Left cardiac atrium (tissue), 4 donors: Measurements from ENCODE around the gene AOPEP. TPM values are rescaled to one million over a fixed set of nuclear protein-coding genes. Genes with fewer than 3 reads are reported as not detected.

Experiments used
- ATAC-seq, 2 donors: fragments of 200-7000 bp; cut with Tn5 transposase; one replicate each; pipeline ENCODE4 v1.9.1; 2020; ENCODE audit warnings: mild to moderate bottlenecking in 2 of 2, moderate library complexity in 2 of 2
- DNase-seq: peaks from one replicate; pipeline ENCODE4 v3.0.0-alpha.2; 2020
- intact Hi-C, 2 donors: fragments of 100-400 bp; cut with DNase I; formaldehyde crosslinking; loops; one replicate each; pipeline versions ENCODE4 v1.14.1 to v1.15.1; 2022 to 2023
- total RNA-seq, 2 donors: library from RNA; stranded (reverse); fragmentation: NEBNext Ultra II Directional; extraction: Animal tissue kit (Norgen Biotek cat#: 25700); gene quantifications; one replicate each; pipeline ENCODE4 v1.2.1, GENCODE V29; 2021
- donor health status: DM: no; HTN: yes; CAD: no.
- donor health status: DM: no; HTN: yes; CAD: no; lungs with severe emphysema.
- donor health status: DM: yes; HTN: yes; CAD: no.
- donor health status: Dilated cardiomyopathy.

AOPEP gene
- total RNA-seq, 2 donors from 2014 or later, result 128 to 132 TPM

DNA sequence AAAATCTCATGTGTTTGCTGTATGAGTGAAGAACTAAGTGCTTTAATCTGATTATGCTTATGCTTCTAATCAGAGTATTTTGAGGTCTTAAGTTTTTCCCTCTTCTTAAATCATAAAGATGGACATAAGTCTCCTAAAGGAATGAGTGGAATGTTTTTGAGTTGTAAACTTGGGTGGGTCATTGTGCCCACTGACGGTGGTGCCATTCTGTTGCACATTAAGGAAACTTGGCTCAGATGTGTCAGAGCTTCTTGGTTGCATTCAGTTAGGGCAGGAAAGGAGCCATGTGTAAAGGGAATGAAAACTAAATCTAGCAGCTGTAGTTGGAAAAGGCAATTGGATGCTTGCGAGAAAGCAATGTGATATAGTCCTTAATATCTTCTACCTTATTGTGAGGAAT lies 334.4 kb downstream of the AOPEP start:
- DNase-seq (no peak), ATAC-seq (no peak)
- intact Hi-C loops, result no loop called here

DNA sequence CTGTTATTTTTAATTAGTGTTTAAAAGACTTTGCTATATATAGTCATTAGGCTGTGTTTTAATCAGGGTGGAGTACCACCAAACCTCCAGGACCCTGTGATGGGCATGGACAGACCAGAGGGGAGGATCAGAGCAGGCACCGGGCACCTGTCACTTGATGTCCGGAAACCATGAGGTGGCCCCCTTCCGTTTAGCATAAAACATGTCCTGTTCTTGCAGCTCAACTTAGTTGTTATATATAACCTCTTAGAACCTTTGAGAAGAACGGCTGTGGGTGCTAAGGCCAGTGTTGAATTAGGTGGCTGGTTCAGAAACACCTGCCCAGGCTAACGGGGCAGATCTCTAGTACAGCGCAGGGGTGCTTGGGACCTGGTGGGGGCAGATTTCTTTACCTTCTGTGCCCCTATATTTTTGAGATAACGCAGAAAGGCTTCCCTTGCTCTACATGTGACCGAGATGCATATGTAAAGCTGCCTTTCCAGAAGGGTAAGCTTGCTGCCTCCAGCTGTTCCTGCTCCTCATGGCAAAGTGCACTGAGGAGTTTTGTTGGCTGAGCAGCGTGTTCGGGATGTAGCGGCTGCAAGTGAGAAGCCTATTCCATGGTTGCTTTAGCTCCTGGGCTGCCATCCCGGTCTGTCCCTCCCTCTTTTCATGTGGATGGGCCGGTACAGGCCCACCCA lies 335.6 kb downstream of the AOPEP start:
- no peak for ATAC-seq
- DNase-seq, result no peak
- intact Hi-C loops, result no loop called here

DNA sequence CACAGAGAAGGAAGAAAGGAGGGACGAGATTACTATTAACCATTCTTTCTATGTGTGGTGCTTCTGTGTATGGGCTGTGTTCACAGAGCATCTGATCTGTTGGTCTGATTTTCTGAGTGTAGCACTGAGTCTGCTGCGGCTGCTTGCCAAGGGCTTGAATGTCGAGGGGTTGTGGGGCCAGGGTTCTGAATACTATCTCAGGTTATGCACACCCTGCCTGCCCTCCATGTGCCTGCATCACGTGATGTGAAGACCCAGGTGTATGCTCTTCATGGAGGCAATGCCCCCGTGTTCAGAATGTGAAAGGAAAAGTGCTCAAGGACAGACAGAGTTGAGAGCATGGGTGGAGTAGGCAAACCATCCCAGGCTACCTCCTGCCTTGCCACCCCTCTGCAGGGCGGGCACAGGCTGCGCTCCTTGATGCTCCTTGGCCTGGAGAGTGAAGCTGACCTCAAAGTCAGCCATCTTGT lies 336.1 kb downstream of the AOPEP start:
- ATAC-seq, result peak; percentile 12 to 19
- intact Hi-C loops, result no loop called here
- DNase-seq, result no peak

GRCh38 chr9:95063300-95063699 lies 336.8 kb downstream of the AOPEP start:
- DNase-seq, result no peak
- intact Hi-C loops, result no loop called here
- no peak for ATAC-seq

- no peak for DNase-seq
- ATAC-seq, result peak; percentile 37 to 59
- intact Hi-C loops, result no loop called here
Observed at GRCh38 chr9:95065224-95065623, 338.7 kb downstream of the AOPEP start.

DNA sequence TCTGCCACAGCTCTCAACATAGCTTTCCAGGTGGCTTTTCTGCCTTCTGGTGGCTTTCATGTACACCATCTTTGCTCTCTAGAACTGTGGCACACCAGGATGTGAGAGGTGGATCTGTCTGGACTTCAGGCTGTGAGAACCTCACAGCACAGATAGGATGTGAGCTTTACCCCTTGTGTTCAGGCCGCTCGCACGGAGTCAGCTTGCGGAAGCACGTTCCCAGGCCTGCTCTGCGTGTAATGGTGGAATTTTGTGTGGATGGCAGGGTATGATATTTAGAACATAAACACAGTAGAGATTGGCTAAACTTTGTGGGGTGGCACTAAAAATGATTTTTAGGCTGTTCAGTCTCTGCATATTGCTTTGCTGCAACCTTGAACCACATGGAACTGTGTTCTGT lies 340.6 kb downstream of the AOPEP start:
- intact Hi-C loops, result no loop called here
- no peak for ATAC-seq
- no peak for DNase-seq

GRCh38 chr9:95067897-95068296 lies 341.4 kb downstream of the AOPEP start:
- DNase-seq (no peak), ATAC-seq (no peak)
- intact Hi-C loops, result no loop called here

- intact Hi-C loops, result no loop called here
- peak in 1 of 2 donors; percentile 5 for ATAC-seq
- DNase-seq, result no peak
Observed at GRCh38 chr9:95070549-95071021, 344.1 kb downstream of the AOPEP start.

DNA sequence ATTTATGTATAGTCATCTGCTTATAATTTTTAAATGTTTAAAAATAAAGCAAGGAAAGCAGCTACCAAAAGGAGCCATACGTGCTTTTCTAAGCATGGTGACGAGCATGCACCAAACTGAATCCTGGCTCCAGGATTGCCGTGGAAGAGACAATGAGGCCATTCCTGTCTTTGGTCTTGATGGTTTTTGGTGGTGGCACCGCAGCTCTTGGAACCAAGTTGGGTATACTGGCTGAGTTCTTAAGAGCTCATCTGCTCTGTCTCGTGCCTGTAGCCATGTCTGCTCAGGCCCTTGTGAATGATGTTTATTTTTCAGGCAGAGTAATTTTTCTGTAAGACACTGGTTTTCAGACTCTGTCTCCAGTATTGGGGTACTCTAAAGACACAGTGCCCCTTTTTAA lies 345.0 kb downstream of the AOPEP start:
- ATAC-seq, result no peak
- no peak for DNase-seq
- intact Hi-C loops, result no loop called here

DNA sequence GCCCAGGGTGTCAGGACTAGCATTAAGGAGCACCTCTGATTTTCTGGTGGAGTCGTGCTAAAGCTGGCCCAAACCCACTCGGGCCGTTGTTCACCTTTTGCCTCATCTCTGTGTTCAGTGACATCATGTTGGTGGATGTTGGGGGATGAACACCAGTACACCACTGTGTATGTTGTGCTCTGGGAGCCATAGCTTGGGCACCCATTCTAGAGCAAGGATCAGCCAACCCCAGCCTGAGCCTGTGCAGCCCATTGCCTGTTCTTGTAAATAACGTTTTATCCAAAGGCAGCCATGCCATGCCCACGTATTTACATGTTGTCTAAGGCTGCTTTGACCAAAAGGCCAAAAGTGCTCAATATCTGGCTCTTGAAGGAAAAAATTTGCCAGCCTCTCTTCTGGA lies 345.4 kb downstream of the AOPEP start:
- intact Hi-C loops, result no loop called here
- DNase-seq, result no peak
- ATAC-seq, result no peak

DNA sequence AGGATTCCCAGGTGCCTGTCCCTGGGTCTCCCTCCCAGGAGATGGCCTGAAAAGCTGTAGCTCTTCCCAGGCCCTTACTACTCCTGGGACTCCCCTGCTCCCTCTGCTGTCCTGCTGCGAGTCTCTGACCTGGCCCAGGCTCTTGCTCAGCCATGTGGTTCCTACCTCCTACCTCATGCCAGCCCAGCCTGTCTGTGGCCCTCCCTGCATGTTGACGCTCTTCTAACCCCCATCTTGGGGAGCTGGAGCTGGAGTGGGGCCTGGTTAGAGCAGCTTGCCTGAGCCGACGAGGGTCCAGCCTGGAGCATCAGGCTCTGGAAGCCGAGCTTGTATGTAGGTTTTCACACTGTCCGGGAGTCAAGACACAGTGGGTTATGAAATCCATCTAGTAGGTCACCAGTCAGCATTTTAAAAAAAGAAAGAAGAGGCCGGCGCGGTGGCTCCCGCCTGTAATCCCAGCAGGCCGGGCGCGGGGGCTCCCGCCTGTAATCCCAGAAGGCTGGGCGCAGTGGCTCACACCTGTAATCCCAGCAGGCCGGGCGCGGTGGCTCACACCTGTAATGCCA lies 346.6 kb downstream of the AOPEP start:
- DNase-seq, result no peak
- ATAC-seq, result peak; percentile 7 to 31
- intact Hi-C loops, result no loop called here

GRCh38 chr9:95073918-95074317 lies 347.4 kb downstream of the AOPEP start:
- ATAC-seq (no peak), DNase-seq (no peak)
- intact Hi-C loops, result no loop called here

- DNase-seq, result no peak
- intact Hi-C loops, result no loop called here
- ATAC-seq, result no peak
Observed at GRCh38 chr9:95074632-95075031, 348.1 kb downstream of the AOPEP start.

DNA sequence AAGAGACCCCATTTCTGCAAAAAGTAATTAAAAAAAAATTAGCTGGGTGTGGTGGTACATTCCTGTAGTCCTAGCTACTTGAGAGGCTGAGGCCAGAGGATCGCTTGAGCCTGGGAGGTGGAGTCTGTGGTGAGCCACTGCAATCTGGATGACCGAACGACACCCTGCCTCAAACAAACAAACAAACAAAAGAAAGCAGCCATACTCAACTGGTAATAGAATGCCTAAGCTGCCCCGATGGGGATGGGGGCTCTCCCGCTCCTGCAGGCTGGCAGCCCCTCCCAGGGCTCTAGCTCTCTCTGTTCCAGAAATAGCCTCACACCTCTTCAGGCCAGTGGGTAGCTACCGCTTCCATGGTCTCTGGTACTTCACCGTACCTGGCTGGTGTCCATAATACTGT lies 349.2 kb downstream of the AOPEP start:
- peak; percentile 9 to 38 for ATAC-seq

GRCh38 chr9:95076696-95077052 lies 350.2 kb downstream of the AOPEP start:
- intact Hi-C loops, result no loop called here
- ATAC-seq (no peak), DNase-seq (no peak)

More for the DNA sequence above, 349.2 kb downstream of the AOPEP start:
- intact Hi-C loops, result no loop called here
- no peak for DNase-seq

DNA sequence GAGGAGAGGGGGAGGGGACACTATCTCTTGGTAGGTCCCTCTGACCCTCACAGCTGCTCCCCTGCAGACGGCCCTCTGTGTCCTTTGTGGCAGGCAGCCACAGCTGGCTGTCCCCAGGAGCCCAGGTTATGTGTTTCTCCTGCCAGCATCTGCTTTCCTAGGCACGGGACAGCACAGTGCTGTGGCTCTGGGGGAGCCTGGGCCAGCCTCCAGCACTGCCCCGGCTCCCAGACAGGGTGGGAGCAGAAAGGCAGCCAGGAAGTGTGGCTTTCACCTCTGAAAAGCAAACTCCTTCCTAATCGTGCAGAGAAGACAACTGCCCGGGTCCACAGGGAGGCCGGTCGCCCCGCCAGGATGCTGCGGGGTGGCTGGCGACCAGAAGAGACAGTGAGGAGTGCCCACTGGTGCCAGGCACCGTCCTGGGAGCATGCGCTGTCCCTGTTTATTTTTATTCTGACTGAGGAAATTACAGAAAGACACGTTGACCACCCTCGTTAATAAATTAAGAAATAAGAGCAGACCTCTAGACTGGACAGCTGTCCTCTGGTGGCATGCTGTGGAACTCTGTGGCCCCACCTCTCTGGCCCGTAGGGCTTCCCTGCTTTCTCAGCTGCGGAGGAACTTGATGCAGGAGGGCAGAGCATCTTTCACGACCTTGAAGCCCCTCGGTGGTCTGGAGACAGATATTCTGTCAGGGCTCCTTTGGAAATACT lies 350.7 kb downstream of the AOPEP start:
- intact Hi-C loops, result no loop called here
- DNase-seq (no peak), ATAC-seq (peak in 1 of 2 donors; percentile 31)

- intact Hi-C loops, result no loop called here
- DNase-seq, result no peak
- peak in 1 of 2 donors; percentile 29 for ATAC-seq
Observed at GRCh38 chr9:95077766-95078370, 351.4 kb downstream of the AOPEP start.

GRCh38 chr9:95078511-95078910 lies 352.0 kb downstream of the AOPEP start:
- intact Hi-C loops, result no loop called here
- peak in 1 of 2 donors; percentile 2 for ATAC-seq
- no peak for DNase-seq

DNA sequence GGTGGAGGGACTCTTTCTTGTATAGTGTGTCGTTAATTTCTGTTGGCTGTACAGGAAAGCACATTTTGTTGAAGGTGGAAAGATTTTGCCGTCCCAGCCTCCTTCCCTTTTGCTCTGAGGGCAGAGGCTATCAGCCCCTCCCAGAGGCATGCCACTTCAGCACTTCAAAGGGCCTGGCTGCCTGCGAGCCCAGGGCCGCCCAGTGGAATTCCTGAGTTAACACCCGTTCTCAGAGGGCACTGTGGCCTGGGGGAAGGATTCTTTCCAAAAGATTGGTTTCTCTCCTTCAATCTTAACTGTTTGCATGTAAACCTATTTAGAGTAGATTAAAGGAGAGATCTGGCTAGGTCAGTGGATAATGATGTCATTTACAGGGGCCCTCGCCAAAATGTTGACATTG lies 352.4 kb downstream of the AOPEP start:
- intact Hi-C loops, result no loop called here
- DNase-seq (no peak), ATAC-seq (peak; percentile 42 to 57)

DNA sequence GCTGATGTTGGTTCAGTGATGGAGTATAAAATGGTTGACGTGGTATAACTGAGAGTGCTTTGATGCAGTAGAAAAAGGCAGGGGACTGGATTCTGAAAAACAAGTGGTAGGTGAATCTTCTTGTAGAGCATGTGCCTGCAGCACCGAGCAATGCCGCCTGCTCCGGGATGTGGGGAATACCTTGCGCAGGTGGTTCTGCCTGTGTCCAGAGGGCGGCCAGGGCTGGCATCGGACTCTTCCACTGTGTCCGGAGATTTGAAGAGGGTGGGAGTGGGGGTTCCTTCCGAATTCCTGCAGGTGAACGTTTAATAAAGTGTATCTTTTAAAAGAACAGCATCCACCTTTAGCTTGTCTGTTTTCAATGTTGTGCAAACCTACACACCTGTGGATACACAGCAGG lies 353.0 kb downstream of the AOPEP start:
- ATAC-seq (no peak), DNase-seq (no peak)
- intact Hi-C loops, result no loop called here
